Activated CD8-positive, alpha-beta memory T cell treated with anti-CD3 and anti-CD28 coated beads, Interleukin-2, amount 10 ng/mL, durations not matched to agents 7 days and 5 days (primary cell): ENCODE results near the gene ADK. TPM values are rescaled to one million over a fixed set of nuclear protein-coding genes. Genes with fewer than 3 reads are reported as not detected.
"Not testable (repeated sequence)": the region's sequence is repeated elsewhere in the genome, so short reads cannot be mapped to it uniquely, and the experiment has no call there.

Experiments
- ATAC-seq: fragments of 150-1000 bp; cut with Tn5 transposase; one replicate; pipeline ENCODE4 v1.10.0; 2021; ENCODE audit warnings: moderate library complexity
- CTCF ChIA-PET: fragments of 350-600 bp; sonication (Branson Sonifier 250); formaldehyde crosslinking; loops from one replicate; lab custom pipeline; 2021; ENCODE audit warnings: antibody characterized with exemption; lab: Charles Lee
- DNase-seq: peaks from one replicate; pipeline ENCODE4 v3.0.0-alpha.2; 2020
- H3K27ac Mint-ChIP-seq: one replicate; pipeline ENCODE4 v1.8.0; 2021; ENCODE audit warnings: mild to moderate bottlenecking, mixed read lengths
- H3K27me3 Mint-ChIP-seq: one replicate; pipeline ENCODE4 v1.8.0; 2021; ENCODE audit warnings: mixed read lengths
- H3K36me3 Mint-ChIP-seq: one replicate; pipeline ENCODE4 v1.8.0; 2021; ENCODE audit warnings: mild to moderate bottlenecking, mixed read lengths
- H3K4me1 Mint-ChIP-seq: one replicate; pipeline ENCODE4 v1.8.0; 2021; ENCODE audit warnings: mixed read lengths
- H3K4me3 Mint-ChIP-seq: one replicate; pipeline ENCODE4 v1.8.0; 2021; ENCODE audit warnings: mild to moderate bottlenecking, moderate library complexity, mixed read lengths
- H3K9me3 Mint-ChIP-seq: one replicate; pipeline ENCODE4 v1.8.0; 2022; ENCODE audit warnings: low read depth, mixed read lengths
- total RNA-seq, 2 experiments: library from RNA; stranded (reverse); gene quantifications; one replicate each; pipeline ENCODE4 v1.2.3, GENCODE V29; 2021

The ADK gene
- total RNA-seq, 2 experiments from 2014 or later, result 38.3 to 46.2 TPM

GRCh38 chr10:74176380-74177139 is 25.5 kb downstream of the ADK start:
- CTCF ChIA-PET, result interaction anchor here (0.6 to 3.2 kb wide), 5 partner anchors 11 to 51 kb away, joined by 3 to 12 read pairs (median 3); partner anchors contain the start of genes ADK and AP3M1
- peak; percentile 98 for DNase-seq
- Mint-ChIP-seq H3K9me3 (no peaks in the 10 kb centered on the region), H3K4me1 (peaks cover 38% of the 10 kb centered on the region), H3K36me3 (peaks cover 3% of the 10 kb centered on the region), H3K4me3 (peak overlapping the region; percentile 91), H3K27me3 (no peaks in the 10 kb centered on the region), H3K27ac (peak overlapping the region; percentile 96)
- ATAC-seq, result peak; percentile 94

- no peaks in the 10 kb centered on the region for H3K9me3 Mint-ChIP-seq
- H3K4me3 Mint-ChIP-seq, result peak overlapping the region; percentile 91
- no peaks in the 10 kb centered on the region for H3K27me3 Mint-ChIP-seq
- H3K27ac Mint-ChIP-seq, result peak overlapping the region; percentile 96
- peaks cover 44% of the 10 kb centered on the region for H3K4me1 Mint-ChIP-seq
- ATAC-seq, result peak; percentile 6
- H3K36me3 Mint-ChIP-seq, result peaks cover 3% of the 10 kb centered on the region
- CTCF ChIA-PET, result interaction anchor here (3.2 kb wide), 1 partner anchor 13 kb away, joined by 12 read pairs; no protein-coding TSS in a partner anchor
- peak; percentile 65 for DNase-seq
Observed at GRCh38 chr10:74177140-74177677, 26.2 kb downstream of the ADK start.

- Mint-ChIP-seq H3K27me3 (no peaks in the 10 kb centered on the region), H3K36me3 (peaks cover 3% of the 10 kb centered on the region), H3K9me3 (no peaks in the 10 kb centered on the region), H3K4me3 (peak overlapping the region; percentile 40), H3K27ac (peak overlapping the region; percentile 20), H3K4me1 (peaks cover 48% of the 10 kb centered on the region)
- CTCF ChIA-PET, result interaction anchor here (0.6 to 3.2 kb wide), 4 partner anchors 11 to 35 kb away, joined by 3 to 12 read pairs (median 4); no protein-coding TSS in a partner anchor
- no peak for ATAC-seq
- no peak for DNase-seq
Observed at GRCh38 chr10:74178042-74178791, 27.2 kb downstream of the ADK start.

GRCh38 chr10:74179111-74179710 is 28.2 kb downstream of the ADK start:
- H3K27ac Mint-ChIP-seq, result peak overlapping the region; percentile 64

GRCh38 chr10:74186678-74187077 is 35.7 kb downstream of the ADK start:
- ATAC-seq (no peak), DNase-seq (no peak)
- Mint-ChIP-seq H3K4me3 (no peak overlapping the region), H3K27me3 (no peaks in the 10 kb centered on the region), H3K36me3 (peaks cover 10% of the 10 kb centered on the region), H3K4me1 (peaks cover 44% of the 10 kb centered on the region), H3K27ac (no peak overlapping the region), H3K9me3 (no peaks in the 10 kb centered on the region)
- CTCF ChIA-PET, result no interaction called here

More at GRCh38 chr10:74179111-74179710, 28.2 kb downstream of the ADK start:
- ATAC-seq (no peak), DNase-seq (no peak)
- CTCF ChIA-PET, result interaction anchor here (1.2 to 3.2 kb wide), 2 partner anchors 10 to 11 kb away, joined by 3 to 12 read pairs; no protein-coding TSS in a partner anchor
- Mint-ChIP-seq H3K4me3 (no peak overlapping the region), H3K4me1 (peaks cover 48% of the 10 kb centered on the region), H3K9me3 (no peaks in the 10 kb centered on the region), H3K27me3 (no peaks in the 10 kb centered on the region), H3K36me3 (peaks cover 3% of the 10 kb centered on the region)

- CTCF ChIA-PET, result interaction anchor here (0.8 kb wide), 1 partner anchor 11 kb away, joined by 3 read pairs; no protein-coding TSS in a partner anchor
- no peak overlapping the region for H3K27ac Mint-ChIP-seq
- no peak for DNase-seq
- peaks cover 10% of the 10 kb centered on the region for H3K36me3 Mint-ChIP-seq
- H3K4me3 Mint-ChIP-seq, result no peak overlapping the region
- ATAC-seq, result no peak
- no peaks in the 10 kb centered on the region for H3K27me3 Mint-ChIP-seq
- H3K4me1 Mint-ChIP-seq, result peaks cover 40% of the 10 kb centered on the region
- no peaks in the 10 kb centered on the region for H3K9me3 Mint-ChIP-seq
Observed at GRCh38 chr10:74187237-74187636, 36.2 kb downstream of the ADK start.

- peaks cover 15% of the 10 kb centered on the region for H3K36me3 Mint-ChIP-seq
- H3K4me3 Mint-ChIP-seq, DNase-seq, H3K27ac Mint-ChIP-seq, H3K27me3 Mint-ChIP-seq, H3K9me3 Mint-ChIP-seq, ATAC-seq: not testable (repeated sequence)
- peaks cover 44% of the 10 kb centered on the region for H3K4me1 Mint-ChIP-seq
- CTCF ChIA-PET, result interaction anchor here (0.7 to 1.2 kb wide), 2 partner anchors 10 to 12 kb away, joined by 3 to 4 read pairs; no protein-coding TSS in a partner anchor
Observed at GRCh38 chr10:74188617-74189016, 37.6 kb downstream of the ADK start.

- Mint-ChIP-seq H3K9me3 (no peaks in the 10 kb centered on the region), H3K27ac (peak overlapping the region; percentile 98), H3K4me3 (peak overlapping the region; percentile 61), H3K4me1 (peaks cover 56% of the 10 kb centered on the region), H3K27me3 (no peaks in the 10 kb centered on the region), H3K36me3 (peaks cover 15% of the 10 kb centered on the region)
- CTCF ChIA-PET, result interaction anchor here (0.9 to 2.2 kb wide), 6 partner anchors 12 to 310 kb away, joined by 3 to 12 read pairs (median 4); partner anchors contain the start of genes ADK and AP3M1
- peak; percentile 88 for ATAC-seq
- peak; percentile 55 for DNase-seq
Observed at GRCh38 chr10:74189999-74190421, 39.0 kb downstream of the ADK start.

GRCh38 chr10:74190494-74190893 is 39.5 kb downstream of the ADK start:
- H3K4me3 Mint-ChIP-seq, result peak overlapping the region; percentile 61
- H3K36me3 Mint-ChIP-seq, result peaks cover 16% of the 10 kb centered on the region
- H3K27ac Mint-ChIP-seq, result peak overlapping the region; percentile 98
- no peaks in the 10 kb centered on the region for H3K9me3 Mint-ChIP-seq
- H3K27me3 Mint-ChIP-seq, result no peaks in the 10 kb centered on the region
- ATAC-seq (no peak), DNase-seq (no peak)
- peaks cover 57% of the 10 kb centered on the region for H3K4me1 Mint-ChIP-seq
- CTCF ChIA-PET, result interaction anchor here (0.6 to 2.2 kb wide), 7 partner anchors 10 to 311 kb away, joined by 3 to 12 read pairs (median 4); partner anchors contain the start of genes ADK and AP3M1

- CTCF ChIA-PET, result interaction anchor here (1.1 kb wide), 1 partner anchor 904 kb away, joined by 5 read pairs; no protein-coding TSS in a partner anchor
- peak overlapping the region; percentile 47 for H3K27ac Mint-ChIP-seq
- peaks cover 3% of the 10 kb centered on the region for H3K9me3 Mint-ChIP-seq
- ATAC-seq (peak; percentile 67), DNase-seq (no peak)
- peaks cover 14% of the 10 kb centered on the region for H3K36me3 Mint-ChIP-seq
- H3K4me1 Mint-ChIP-seq, result peaks cover 40% of the 10 kb centered on the region
- no peaks in the 10 kb centered on the region for H3K27me3 Mint-ChIP-seq
- no peak overlapping the region for H3K4me3 Mint-ChIP-seq
Observed at GRCh38 chr10:74194545-74194944, 43.5 kb downstream of the ADK start.

- Mint-ChIP-seq H3K27ac (no peak overlapping the region), H3K9me3 (peaks cover 3% of the 10 kb centered on the region), H3K36me3 (peaks cover 14% of the 10 kb centered on the region), H3K4me1 (peaks cover 35% of the 10 kb centered on the region), H3K4me3 (no peak overlapping the region), H3K27me3 (no peaks in the 10 kb centered on the region)
- CTCF ChIA-PET, result interaction anchor here (1.1 kb wide), 1 partner anchor 904 kb away, joined by 5 read pairs; no protein-coding TSS in a partner anchor
- ATAC-seq (no peak), DNase-seq (no peak)
Observed at GRCh38 chr10:74194999-74195398, 44.0 kb downstream of the ADK start.

GRCh38 chr10:74199315-74199714 is 48.3 kb downstream of the ADK start:
- Mint-ChIP-seq H3K4me1 (peaks cover 12% of the 10 kb centered on the region), H3K4me3 (no peak overlapping the region), H3K36me3 (peaks cover 19% of the 10 kb centered on the region), H3K9me3 (peaks cover 3% of the 10 kb centered on the region), H3K27me3 (no peaks in the 10 kb centered on the region), H3K27ac (no peak overlapping the region)
- DNase-seq (no peak), ATAC-seq (no peak)
- CTCF ChIA-PET, result no interaction called here
